Measurements from ENCODE around the gene POLE2.
A peak's percentile ranks its signal among the peaks of the same experiment; 100 is the strongest.
"Not testable (repeated sequence)": the region's sequence is repeated elsewhere in the genome, so short reads cannot be mapped to it uniquely, and the experiment has no call there.

The POLE2 gene

DNA sequence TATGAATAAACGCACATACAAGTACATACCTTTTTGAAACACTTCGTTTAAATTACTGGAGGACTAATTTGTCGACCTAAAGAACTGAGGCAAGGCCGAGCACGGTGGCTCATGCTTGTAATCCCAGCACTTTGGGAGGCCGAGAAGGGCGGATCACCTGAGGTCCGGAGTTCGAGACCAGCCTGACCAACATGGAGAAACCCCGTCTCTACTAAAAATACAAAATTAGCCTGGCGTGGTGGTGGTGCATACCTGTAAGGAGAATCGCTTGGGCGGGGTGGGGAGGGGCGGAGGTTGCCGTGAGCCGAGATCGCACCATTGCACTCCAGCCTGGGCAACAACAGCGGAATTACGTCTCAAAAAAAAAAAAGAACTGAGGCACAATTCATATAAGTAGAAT lies 68.7 kb downstream of the POLE2 start:
- not testable (repeated sequence) for DNase-seq (ENCODE audit: low read depth in 2 of 2)

DNA sequence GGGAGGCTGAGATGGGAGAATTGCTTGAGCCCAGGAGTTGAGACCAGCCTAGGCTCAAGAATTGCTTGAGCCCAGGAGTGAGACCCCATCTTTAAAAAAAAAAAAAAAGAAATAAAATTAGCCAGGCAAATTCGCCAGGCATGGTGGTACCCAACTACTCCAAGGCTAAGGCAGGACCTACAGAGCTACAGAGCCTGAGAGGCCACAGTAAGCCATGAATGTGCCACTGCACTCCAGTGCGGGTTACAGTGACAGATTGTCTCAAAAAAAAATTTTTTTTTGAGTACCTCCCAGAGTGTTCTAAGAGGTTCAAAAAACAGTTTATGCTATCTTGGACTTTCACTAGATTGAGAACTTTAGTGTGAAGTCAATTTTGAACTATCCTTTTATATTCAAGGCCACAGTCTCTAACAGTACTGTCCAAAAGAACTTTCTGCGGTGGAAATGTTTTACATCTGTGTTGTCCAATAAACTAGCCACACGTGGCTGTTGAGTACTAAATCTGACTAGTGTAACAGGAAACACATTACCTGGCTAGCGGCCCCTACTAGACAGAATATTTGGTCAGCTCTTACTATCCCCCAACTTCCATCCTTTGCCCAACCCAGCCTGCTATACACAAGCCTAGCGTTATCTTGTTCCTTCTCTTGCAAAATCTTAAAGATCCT lies 70.0 kb downstream of the POLE2 start:
- no peak for DNase-seq (ENCODE audit: low read depth in 2 of 2)

DNA sequence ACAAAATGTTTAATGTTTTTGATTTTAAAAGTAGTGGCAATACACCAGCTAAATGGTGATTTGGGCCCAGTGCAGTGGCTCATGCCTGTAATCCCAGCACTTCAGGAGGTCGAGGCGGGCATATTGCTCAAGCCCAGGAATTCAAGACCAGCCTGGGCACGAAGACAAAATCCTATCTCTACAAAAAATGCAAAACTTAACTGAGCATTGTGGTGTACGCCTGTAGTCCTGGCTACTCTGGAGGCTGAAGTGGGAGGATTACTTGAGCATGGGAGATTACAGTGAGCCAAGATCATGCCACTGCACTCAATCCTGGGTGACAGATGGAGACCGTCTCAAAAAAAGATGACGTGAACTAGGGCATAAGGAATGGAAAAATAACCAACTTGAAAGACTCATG lies 72.2 kb downstream of the POLE2 start:
- DNase-seq (ENCODE audit: low read depth in 2 of 2), result no peak

DNA sequence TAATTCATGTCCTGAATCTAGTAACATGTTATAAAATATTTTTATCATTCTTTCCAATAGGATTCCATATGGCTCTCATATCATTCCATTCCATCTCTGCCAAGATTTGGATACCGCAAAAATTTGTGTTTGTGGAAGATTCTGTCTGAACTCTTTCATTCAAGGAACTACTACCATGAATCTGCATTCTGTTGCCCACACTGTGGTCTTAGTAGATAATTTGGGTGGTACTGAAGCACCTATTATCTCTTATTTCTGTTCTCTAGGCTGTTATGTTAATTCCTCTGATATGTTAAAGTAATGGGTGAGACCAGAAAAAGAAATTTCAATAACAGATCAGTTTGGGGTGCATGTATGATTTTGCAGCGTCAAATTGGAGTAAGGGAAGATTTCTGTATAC lies 73.8 kb downstream of the POLE2 start:
- DNase-seq (ENCODE audit: low read depth in 2 of 2), result no peak

DNA sequence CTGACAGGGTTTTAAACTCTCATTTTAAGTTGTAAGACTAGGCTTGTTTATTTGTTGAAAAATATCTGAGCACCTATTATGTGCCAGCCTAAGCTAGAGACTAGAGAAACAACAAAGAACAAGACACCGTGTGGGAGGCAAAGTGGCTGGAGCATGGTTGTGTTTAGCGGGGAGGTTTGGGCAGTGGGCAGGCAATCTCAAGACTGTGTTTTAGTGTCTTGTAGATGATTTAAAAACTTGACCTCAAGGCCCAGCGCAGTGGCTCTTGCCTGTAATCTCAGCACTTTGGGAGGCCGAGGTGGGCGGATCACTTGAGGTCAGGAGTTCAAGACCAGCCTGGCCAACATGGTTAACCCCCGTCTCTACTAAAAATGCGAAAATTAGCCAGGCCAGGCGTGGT lies 75.3 kb downstream of the POLE2 start:
- DNase-seq (ENCODE audit: low read depth in 2 of 2), result no peak

DNA sequence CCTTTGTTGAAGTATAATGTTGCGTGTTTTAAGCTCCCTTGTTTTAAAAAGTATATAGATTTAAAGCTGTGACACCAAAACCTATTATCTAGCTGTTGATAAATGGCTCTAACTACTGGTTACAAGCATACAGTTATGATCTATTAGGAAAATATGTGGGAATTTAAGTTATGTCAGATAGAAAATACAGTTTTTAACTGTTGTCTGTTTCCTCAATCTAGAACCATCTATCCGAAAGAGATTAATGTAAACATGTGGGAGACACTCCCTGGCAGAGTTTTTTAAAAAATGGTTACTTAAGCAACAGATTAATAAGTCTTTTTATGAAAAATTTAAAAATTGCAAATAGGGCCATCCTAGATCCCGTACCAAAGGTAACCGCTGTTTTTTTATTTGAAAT lies 75.8 kb downstream of the POLE2 start:
- no peak for DNase-seq (ENCODE audit: low read depth in 2 of 2)

DNA sequence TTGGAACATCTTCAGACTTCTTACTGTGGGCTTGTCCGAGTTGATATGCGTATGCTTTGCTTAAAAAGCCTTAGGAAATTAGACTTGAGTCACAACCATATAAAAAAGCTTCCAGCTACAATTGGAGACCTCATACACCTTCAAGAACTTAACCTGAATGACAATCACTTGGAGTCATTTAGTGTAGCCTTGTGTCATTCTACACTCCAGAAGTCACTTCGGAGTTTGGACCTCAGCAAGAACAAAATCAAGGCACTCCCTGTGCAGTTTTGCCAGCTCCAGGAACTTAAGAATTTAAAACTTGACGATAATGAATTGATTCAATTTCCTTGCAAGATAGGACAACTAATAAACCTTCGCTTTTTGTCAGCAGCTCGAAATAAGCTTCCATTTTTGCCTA lies 80.4 kb downstream of the POLE2 start:
- DNase-seq (ENCODE audit: low read depth in 2 of 2), result no peak

DNA sequence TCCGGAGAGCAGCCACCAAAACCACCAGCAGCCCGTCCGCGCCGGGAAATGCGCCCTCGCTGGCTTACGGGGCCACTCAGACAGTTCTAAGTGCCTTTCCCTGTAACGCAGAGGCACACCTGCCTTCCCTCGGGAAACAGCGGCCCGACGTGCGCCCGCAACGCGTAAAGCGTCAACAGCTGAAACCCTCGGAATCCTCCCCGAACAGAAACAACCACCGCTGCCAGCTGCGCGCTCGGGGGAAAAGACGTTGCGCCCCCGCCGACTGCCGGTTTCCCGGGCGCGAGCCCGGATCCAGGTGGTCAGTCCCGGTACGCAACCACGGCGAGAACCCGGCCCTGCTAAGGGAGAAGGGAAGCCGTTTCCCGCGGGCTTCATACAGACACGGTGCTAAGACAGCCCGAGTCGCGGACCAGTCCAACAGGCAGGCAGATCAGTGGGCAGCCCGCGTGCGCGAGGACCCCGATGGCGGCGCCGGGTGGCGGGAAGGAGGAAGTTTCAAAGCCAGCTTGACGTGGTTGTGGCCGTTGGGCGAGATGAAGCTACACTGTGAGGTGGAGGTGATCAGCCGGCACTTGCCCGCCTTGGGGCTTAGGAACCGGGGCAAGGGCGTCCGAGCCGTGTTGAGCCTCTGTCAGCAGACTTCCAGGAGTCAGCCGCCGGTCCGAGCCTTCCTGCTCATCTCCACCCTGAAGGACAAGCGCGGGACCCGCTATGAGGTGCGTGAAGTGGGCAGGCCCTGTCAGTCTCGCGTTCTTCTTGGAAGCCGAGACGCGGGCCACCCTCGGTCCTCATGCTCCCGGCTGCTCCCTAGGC lies 89.3 kb downstream of the POLE2 start, which contains the start of gene LRR1:
LRR1 (plus strand) TSS at position 456 of the 816 bp plus-strand sequence; CDS start at position 537, 81 bp downstream.
- DNase-seq (ENCODE audit: low read depth in 2 of 2), result peak; percentile 73 to 77

DNA sequence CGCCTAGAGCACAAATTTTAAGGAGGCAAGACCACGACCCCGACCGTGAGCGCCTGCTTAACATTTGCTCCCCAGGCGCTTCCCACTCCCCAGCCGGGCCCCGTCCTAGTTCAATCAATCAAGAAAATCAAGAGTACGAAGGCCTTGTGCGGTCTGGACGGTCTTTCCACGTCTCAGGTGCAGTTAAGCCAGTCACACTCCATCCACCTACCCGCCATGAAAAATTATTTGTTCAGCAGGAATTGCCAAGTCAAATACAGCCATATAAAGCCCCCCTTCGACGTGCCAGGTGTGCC lies 89.9 kb downstream of the POLE2 start:
- no peak for DNase-seq (ENCODE audit: low read depth in 2 of 2)

DNA sequence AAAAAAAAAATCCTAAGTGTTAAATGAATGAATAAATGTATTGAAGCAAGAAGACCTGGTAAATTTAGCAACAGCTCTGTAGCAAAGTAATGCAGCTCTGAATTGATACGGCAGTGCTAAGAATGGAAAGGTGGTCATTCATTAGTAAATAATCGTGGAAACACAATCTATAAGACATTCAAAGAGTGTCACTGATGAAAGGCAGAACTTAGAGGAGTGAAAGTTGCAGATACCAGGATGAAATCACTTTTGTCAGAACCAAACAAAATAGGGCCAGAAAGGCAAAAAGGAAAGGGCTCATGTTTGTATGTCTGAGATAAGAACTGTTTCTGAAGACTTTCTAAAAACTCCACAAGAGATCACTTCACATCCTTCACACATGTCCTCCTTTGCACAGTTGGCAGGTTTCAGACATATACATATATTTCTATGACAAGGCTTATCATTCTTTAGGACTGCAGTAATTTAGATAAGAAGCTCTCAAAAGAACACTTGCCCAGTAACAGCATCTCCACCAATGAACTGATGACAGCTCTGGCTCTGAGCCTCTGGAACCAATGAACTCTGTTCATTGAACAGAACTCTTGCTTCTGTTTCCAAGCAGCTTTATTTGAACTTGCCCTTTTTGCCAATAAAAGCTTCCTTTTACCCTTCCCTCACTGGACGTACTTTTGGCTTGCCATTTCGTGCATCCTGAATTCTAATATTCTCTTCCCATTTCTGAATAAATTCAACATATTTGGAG lies 93.5 kb downstream of the POLE2 start:
- DNase-seq (ENCODE audit: low read depth in 2 of 2), result no peak

Measured in activated CD4-positive, alpha-beta T cell treated with anti-CD3 and anti-CD28 coated beads for 24 hours (primary cell).